Stimulated activated CD8-positive, alpha-beta memory T cell treated with anti-CD3 and anti-CD28 coated beads, Interleukin-12 subunit alpha, Interleukin-12 subunit beta, amount 100 ng/mL, for 1 hour (primary cell): ENCODE measurements around the gene OSTC.
"Not testable (repeated sequence)": the region's sequence is repeated elsewhere in the genome, so short reads cannot be mapped to it uniquely, and the experiment has no call there.

Experiments
- DNase-seq: peaks from one replicate; pipeline ENCODE4 v3.0.0-alpha.2; 2020; ENCODE audit warnings: low read depth

OSTC gene

GRCh38 chr4:108646706-108647105, 3.7 kb upstream of the OSTC start:
- no peak for DNase-seq

- DNase-seq, result no peak
Measured at GRCh38 chr4:108649863-108650211, 562 bp upstream of the OSTC start.

DNA sequence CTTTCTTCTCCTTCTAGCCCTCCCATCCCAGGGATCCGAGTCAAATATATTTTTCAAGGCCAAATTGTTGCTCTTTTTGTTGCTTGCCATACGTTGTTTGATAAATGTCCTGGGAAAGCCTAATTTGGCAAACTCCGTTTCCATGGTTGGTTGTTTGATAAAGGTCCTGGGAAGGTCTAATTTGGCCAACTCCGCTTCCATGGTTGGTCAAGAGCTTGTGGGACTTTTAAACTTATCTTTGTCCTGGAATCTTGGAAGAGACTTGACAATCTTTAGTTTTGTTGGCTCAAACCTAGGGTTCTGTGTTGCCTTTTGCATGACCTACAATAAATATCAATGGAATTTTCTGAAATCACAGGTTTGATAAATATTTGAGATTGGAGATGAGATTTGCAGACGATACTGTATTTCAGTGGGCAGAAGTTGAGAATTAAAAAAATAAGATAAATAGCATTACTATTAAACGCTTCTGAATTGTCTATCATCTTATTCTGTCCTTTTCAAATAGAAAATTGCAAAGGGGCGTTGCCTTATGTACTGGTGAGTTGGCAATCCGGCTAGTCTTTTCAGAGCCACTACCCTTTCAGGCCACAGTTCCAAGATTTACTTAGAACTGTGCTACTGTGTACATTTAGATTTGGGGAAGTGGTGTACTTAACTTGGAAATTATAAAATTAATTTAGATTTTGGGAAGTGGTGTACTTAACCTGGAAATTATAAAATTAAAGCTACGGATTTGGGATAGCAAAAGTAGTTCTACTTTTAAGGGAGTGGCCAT, 804 bp downstream of the OSTC start:
- DNase-seq, result no peak

GRCh38 chr4:108662629-108663028, 12.2 kb downstream of the OSTC start:
- DNase-seq, result no peak

- no peak for DNase-seq
Measured at GRCh38 chr4:108674356-108674977, 24.1 kb downstream of the OSTC start.

DNA sequence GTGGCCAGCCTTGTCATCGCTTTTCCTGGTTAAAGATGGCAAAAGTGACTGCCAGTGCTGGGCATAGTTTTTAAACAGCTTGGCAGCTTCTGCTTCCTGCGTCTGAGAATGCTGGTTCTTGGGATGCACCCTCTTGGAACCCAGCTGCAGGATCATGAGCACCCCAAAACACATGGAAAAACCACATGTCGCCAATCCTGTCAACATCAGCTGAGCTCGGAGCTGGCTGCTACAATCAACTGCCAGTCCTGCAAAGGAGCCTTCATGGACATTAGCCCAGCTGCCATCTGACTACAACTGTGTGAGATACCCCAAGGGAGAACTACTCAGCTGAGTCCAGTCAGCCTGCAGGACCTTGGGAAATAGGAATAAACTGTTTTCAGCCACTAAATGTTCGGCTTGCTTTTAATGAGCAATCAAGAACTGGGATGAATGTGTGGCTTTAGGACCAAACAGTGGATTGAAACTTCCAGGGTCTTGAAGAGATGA, 31.0 kb downstream of the OSTC start:
- DNase-seq, result no peak

- DNase-seq, result no peak
Measured at GRCh38 chr4:108683479-108683878, 33.1 kb downstream of the OSTC start.

GRCh38 chr4:108685036-108685686, 34.8 kb downstream of the OSTC start:
- no peak for DNase-seq

- no peak for DNase-seq
Measured at GRCh38 chr4:108690738-108691137, 40.3 kb downstream of the OSTC start.

- DNase-seq, result no peak
Measured at GRCh38 chr4:108693211-108693610, 42.8 kb downstream of the OSTC start.

GRCh38 chr4:108693819-108694218, 43.4 kb downstream of the OSTC start:
- DNase-seq, result no peak

- DNase-seq, result no peak
Measured at GRCh38 chr4:108694423-108694822, 44.0 kb downstream of the OSTC start.

GRCh38 chr4:108695062-108695461, 44.7 kb downstream of the OSTC start:
- no peak for DNase-seq

DNA sequence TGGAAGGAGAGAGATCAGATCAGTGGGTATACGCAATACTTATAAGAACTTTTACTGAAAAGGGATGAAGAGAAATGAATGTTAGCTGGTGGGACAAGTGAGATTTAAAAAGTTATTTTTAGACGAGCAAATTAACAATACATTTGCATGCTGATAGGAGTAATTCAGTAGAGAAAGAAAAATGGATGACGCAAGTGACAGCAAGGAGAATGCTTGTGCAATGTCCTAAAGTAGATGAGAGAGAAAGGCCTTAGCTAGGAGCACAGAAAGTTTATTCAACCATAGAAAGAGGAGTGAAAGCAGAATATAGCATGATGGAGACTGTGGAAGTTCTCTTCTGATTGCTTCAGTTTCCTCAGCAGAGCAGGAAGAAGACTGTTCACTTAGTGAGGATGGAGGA, 45.8 kb downstream of the OSTC start:
- DNase-seq, result no peak

DNA sequence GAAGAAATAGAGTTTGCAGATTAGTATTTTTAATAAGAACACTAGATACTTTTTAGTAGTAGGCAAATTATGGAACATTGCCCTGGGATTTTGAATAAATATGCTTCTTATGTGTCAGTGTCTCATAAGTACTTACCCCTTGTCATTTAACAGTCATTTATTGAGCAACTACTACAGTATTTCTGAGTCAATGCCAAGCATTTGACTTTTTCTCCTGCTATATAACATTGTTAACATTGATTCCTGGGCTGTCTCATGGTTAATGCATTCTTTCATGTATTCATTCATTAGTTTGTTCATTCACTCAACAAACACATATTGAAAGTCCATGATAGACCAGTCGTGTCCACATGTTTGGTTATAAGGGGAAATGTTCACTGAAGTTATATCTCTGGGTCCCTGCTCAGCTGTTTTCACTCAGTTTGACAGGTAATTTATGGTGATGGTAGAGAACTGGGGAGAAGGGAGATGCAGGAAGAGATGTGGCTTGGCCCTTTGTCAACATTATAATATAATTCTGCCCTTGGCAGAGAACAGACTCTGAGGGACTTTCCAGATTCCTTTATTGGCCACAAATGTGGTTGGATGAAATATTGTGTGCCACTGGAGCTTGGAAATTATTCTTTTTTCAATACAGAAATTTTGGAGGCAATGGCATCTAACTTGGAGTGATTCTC, 49.8 kb downstream of the OSTC start:
- no peak for DNase-seq

- DNase-seq, result no peak
Measured at GRCh38 chr4:108702960-108703359, 52.6 kb downstream of the OSTC start.

DNA sequence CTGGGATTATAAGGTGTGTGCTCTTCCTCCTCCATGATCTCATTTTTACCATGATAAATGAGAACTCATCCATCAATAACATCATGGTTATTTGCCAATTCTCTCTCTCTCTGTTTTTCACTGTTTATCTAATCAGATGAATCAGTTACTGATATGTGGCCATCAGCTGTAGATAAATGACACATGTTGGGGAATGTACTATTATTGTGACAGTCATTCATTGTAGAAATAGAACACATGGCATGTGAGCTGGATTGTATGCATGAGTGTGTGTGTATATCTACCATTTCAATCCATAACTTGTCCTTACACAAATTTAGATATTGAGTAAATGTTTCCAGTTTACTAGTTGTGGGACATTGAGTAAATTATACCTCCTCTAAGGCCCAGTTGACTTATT, 53.0 kb downstream of the OSTC start:
- DNase-seq, result no peak

- DNase-seq, result no peak
Measured at GRCh38 chr4:108703966-108704365, 53.6 kb downstream of the OSTC start.

DNA sequence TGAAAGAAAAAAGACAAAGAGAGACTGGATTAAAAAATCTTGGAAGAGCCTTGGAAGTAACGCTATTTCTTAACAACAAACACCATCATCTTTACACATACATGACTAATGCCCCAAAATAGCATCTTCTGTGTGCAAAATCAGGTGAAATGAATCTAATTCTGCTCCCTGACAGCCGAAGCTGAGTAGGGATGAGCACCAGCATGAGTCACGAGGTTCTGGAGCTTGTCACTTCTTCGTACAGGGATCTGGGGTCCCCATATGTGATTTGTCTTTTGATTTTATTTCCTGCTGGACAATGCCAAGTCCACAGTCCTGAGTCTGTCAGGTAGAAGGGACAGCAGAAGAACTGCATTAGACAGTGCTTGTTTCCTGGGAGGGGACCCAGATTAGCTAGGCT, 55.9 kb downstream of the OSTC start:
- no peak for DNase-seq

- no peak for DNase-seq
Measured at GRCh38 chr4:108709234-108709633, 58.8 kb downstream of the OSTC start.

- no peak for DNase-seq
Measured at GRCh38 chr4:108709722-108710121, 59.3 kb downstream of the OSTC start.

DNA sequence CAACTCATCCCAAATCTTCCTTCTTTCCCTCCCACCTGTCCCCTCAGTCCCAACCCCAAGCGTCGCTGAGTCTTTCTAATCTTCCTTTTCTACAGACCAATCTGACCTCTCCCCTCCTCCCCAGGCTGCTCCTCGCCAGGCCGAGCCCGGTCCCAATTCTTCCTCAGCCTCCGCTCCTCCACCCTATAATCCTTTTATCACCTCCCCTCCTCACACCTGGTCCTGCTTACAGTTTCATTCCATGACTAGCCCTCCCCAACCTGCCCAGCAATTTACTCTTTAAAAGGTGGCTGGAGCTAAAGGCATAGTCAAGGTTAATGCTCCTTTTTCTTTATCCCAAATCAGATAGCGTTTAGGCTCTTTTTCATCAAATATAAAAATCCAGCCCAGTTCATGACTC, 60.2 kb downstream of the OSTC start:
- not testable (repeated sequence) for DNase-seq

GRCh38 chr4:108714880-108715279, 64.5 kb downstream of the OSTC start:
- DNase-seq, result no peak
